ENCODE results near the gene FAM131A.

FAM131A gene

DNA sequence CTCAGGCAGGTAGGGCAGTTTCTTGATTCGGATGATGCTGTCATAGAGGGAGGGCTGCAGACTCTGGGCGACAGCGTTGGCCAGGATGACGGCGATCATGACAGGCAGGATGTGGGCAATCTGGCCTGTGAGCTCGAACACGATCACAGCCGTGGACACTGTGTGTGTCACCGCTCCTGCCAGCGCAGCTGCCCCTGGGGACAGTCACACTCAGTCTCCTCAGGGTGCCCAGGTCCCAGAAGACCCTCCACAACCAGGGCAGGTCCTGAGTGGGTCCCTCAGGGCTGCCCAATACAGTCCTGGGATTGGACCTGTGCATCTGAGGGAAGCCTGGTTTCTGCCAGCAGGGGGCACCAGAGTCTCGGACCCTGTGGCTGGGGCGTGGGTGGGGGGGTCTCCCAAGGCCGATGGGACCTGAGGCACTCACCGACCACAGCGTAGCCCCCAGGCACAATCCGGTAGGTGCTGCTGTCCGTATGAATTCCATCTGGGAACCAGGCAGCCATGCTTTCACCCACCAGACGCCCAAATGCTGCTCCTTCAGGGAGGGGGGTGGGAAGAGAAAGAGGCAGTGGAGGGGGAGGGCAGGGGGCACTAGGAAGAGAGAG is 16.8 kb downstream of the FAM131A start:
- Mint-ChIP-seq H3K4me3 (no peak overlapping the region), H3K27me3 (ENCODE audit: low read depth, poor library complexity) (peaks cover 3% of the 10 kb centered on the region), H3K36me3 (ENCODE audit: low read depth) (peaks cover 18% of the 10 kb centered on the region), H3K27ac (no peak overlapping the region), H3K4me1 (peaks cover 37% of the 10 kb centered on the region), H3K9me3 (no peaks in the 10 kb centered on the region)
- peak; percentile 82 for DNase-seq
- TF ChIP-seq, protein P1, sequence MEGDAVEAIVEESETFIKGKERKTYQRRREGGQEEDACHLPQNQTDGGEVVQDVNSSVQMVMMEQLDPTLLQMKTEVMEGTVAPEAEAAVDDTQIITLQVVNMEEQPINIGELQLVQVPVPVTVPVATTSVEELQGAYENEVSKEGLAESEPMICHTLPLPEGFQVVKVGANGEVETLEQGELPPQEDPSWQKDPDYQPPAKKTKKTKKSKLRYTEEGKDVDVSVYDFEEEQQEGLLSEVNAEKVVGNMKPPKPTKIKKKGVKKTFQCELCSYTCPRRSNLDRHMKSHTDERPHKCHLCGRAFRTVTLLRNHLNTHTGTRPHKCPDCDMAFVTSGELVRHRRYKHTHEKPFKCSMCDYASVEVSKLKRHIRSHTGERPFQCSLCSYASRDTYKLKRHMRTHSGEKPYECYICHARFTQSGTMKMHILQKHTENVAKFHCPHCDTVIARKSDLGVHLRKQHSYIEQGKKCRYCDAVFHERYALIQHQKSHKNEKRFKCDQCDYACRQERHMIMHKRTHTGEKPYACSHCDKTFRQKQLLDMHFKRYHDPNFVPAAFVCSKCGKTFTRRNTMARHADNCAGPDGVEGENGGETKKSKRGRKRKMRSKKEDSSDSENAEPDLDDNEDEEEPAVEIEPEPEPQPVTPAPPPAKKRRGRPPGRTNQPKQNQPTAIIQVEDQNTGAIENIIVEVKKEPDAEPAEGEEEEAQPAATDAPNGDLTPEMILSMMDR (IDR thresholded peaks at IDR 0.05), result peak; percentile 70

DNA sequence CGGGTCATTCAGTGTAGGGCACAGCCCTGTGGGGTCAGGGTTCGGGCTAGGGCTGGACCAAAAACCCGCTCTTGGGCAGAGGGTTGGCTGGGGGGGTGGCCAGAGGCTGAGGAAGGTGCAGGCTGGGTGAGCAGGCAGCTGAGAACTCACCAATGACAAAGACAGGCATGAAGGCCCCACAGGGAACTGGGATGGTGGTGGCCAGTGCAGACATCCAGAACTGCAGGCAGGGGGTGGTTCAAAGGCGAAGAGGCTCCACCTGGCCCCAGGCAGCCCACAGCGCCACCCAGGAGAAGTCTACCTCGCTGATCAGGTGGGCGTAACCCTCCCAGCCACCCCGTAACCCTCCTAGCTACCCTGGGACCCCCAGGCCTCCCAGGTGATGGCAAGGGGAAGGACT is 17.4 kb downstream of the FAM131A start:
- H3K4me3 Mint-ChIP-seq, result no peak overlapping the region
- no peak for DNase-seq
- peaks cover 18% of the 10 kb centered on the region for H3K36me3 Mint-ChIP-seq (ENCODE audit: low read depth)
- TF ChIP-seq, protein P1 (IDR thresholded peaks at IDR 0.05), result no peak
- peaks cover 41% of the 10 kb centered on the region for H3K4me1 Mint-ChIP-seq
- no peak overlapping the region for H3K27ac Mint-ChIP-seq
- no peaks in the 10 kb centered on the region for H3K9me3 Mint-ChIP-seq
- H3K27me3 Mint-ChIP-seq (ENCODE audit: low read depth, poor library complexity), result peaks cover 3% of the 10 kb centered on the region

DNA sequence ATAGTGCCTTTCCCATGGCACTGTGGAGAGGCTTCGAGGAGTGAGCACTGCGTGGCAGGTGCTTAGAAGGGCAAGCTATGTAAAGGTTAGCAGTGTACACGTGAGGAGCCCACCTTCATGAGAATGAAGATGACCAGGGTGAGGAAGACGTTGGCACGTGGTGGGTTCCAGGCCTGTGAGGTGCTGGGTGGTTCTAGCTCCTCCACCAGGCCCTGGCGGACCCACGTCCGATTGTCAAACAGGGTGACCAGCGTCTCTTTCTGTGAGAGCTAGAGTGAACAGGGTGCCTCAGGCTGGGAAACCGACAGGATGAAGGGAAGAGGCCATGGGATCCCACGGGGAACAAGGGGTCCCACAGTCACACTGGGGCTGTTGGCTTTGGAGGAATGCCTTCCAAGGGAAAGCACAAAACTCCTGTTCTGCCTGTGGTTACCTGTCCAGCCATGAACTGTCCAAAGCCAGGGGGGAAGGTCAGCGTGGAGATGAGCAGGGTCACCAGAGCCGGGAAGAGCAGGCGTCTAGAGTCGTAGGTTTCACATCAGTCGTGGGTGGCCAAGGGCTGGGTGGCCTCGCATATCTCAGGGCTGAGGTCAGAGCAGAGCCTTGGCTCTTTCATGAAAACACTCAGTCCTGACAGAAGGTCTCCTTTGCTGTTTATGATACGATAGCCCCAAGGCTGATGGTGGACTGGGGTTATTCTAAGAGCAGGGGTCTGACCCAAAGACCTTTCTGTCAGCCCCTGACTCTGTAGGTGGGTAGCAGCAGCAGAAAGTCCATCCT is 18.1 kb downstream of the FAM131A start:
- Mint-ChIP-seq H3K4me3 (no peak overlapping the region), H3K4me1 (peaks cover 48% of the 10 kb centered on the region), H3K27ac (peak overlapping the region; percentile 58), H3K9me3 (no peaks in the 10 kb centered on the region), H3K27me3 (ENCODE audit: low read depth, poor library complexity) (peaks cover 10% of the 10 kb centered on the region), H3K36me3 (ENCODE audit: low read depth) (peaks cover 18% of the 10 kb centered on the region)
- TF ChIP-seq, protein P1 (IDR thresholded peaks at IDR 0.05), result no peak
- DNase-seq, result no peak

DNA sequence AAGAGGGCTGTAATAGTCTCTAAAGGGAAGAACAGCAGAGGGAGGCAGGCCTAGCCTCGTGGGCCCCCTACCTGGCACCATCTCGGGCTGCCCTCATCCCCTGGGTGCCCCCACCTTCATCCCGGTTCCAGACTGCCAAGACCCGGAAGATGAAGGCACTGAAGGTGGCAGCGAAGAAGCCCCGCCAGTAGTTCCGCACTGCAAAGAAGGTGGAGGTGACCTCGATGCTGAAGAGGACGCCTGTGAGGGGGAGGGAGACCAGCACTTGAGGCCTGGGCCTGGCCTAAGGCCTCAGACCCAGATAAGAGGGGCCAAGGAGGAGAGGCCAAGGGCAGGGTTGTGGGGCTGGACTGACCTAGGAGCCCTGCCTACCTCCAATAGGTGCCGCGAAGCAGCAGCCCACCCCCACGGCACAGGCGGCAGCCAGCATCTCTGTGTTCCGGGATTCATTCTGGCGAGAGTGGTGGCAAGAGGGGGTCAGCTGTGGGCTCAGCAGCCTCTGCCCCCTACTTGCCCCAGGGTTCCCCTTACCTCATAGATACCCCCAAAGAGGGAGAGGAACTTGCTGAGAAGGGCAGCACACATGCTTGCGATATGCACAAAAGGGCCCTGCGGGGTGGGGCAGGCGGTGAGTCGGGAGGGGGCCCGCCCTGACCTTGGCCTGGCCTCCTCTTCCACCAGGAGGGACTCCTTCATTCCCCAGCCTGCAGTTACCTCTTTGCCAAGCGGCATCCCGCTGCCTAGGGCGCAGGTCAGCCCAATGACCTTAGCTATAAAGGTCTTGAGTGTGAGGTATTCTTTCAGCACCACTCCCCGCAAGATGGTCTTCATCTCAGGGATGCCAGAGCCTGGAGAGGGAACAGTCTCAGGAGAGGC is 20.1 kb downstream of the FAM131A start:
- TF ChIP-seq, protein P1 (IDR thresholded peaks at IDR 0.05), result no peak
- Mint-ChIP-seq H3K27ac (no peak overlapping the region), H3K36me3 (ENCODE audit: low read depth) (peaks cover 14% of the 10 kb centered on the region), H3K4me3 (no peak overlapping the region), H3K9me3 (no peaks in the 10 kb centered on the region), H3K4me1 (peaks cover 37% of the 10 kb centered on the region), H3K27me3 (ENCODE audit: low read depth, poor library complexity) (peaks cover 8% of the 10 kb centered on the region)
- no peak for DNase-seq

DNA sequence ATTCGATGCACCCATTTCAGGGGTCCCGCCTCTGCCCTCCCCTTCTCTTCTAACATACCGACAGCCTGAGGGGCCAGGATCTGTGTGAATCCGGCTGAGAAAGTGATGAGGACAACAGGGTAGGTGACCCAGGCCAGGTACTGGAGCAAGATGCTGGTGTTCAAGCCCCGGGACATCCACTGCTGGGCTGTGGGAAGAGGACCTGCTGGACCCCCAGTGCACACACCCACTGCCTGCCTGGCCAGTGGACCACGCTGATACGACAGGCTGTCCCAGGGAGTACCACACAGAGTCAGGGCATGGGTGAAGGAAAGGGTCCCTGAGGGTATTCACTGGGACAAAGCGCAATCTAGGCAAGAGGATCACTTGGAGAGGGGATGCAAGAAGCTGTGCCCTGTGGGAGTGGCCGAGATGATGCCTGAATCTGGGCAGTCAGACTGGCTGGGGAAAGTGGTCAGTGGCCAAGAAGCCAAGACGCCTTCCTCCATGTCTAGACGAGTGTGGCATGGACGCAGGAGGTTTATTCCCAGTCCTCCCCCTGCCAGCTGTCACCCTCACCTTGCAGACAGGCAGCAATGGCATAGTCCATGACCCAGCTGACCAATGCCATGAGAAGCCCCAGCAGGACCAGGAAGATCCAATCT is 20.8 kb downstream of the FAM131A start:
- Mint-ChIP-seq H3K4me3 (no peak overlapping the region), H3K27ac (no peak overlapping the region), H3K4me1 (peaks cover 37% of the 10 kb centered on the region), H3K36me3 (ENCODE audit: low read depth) (peaks cover 14% of the 10 kb centered on the region), H3K27me3 (ENCODE audit: low read depth, poor library complexity) (peaks cover 8% of the 10 kb centered on the region), H3K9me3 (no peaks in the 10 kb centered on the region)
- DNase-seq, result no peak
- TF ChIP-seq, protein P1 (IDR thresholded peaks at IDR 0.05), result no peak

Measured in nephron progenitor cell (in vitro differentiated cells).